Fibroblast of the aortic adventitia (primary cell): Measurements from ENCODE around the gene TACR2. TPM values are rescaled to one million over a fixed set of nuclear protein-coding genes. Genes with fewer than 3 reads are reported as not detected.

Source experiments
- DNase-seq: peaks from one replicate; pipeline ENCODE4 v3.0.0-alpha.2; 2010; ENCODE audit warnings: low read depth
- H3K4me3 ChIP-seq: 2 replicates; pipeline ENCODE4 v1.5.1; 2011; ENCODE audit warnings: low read depth, mild to moderate bottlenecking, control low read depth, low read length, moderate library complexity
- total RNA-seq: library from RNA; depleted of rRNA; stranded (reverse); fragments of >200 nt; gene quantifications from 2 replicates; pipeline ENCODE4 v1.2.3, GENCODE V29; 2012; ENCODE audit warnings: low replicate concordance
- TF ChIP-seq, protein P1 (sequence below): IDR thresholded peaks from 2 replicates; pipeline ENCODE4 v1.5.1; 2011; ENCODE audit warnings: mild to moderate bottlenecking, low read length, control low read depth, inconsistent platforms; ENCODE audit not compliant: insufficient read depth

TACR2 gene
- total RNA-seq, 1 donor, result 0.18 TPM

DNA sequence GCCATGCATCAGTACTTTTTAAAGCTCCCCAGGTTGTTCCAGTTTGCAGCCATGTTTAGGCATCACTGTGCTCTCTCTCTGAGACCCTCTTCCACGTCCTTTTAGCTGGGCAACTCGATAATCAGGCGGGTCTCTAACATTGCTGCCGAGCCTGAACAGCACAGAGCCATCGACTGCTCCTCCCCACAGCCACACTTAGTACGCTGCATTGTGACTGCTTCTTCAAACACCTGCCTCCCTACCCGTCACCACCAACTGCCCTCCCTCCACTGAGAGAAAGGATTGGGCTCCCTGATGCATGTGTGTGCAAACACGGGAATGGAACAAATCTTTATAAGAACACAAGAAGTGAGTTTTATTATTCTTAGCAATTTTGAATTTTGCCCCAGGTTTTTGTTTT is 11.4 kb upstream of the TACR2 start:
- DNase-seq, result no peak
- TF ChIP-seq, protein P1, sequence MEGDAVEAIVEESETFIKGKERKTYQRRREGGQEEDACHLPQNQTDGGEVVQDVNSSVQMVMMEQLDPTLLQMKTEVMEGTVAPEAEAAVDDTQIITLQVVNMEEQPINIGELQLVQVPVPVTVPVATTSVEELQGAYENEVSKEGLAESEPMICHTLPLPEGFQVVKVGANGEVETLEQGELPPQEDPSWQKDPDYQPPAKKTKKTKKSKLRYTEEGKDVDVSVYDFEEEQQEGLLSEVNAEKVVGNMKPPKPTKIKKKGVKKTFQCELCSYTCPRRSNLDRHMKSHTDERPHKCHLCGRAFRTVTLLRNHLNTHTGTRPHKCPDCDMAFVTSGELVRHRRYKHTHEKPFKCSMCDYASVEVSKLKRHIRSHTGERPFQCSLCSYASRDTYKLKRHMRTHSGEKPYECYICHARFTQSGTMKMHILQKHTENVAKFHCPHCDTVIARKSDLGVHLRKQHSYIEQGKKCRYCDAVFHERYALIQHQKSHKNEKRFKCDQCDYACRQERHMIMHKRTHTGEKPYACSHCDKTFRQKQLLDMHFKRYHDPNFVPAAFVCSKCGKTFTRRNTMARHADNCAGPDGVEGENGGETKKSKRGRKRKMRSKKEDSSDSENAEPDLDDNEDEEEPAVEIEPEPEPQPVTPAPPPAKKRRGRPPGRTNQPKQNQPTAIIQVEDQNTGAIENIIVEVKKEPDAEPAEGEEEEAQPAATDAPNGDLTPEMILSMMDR, result no peak
- no peak overlapping the region for H3K4me3 ChIP-seq

DNA sequence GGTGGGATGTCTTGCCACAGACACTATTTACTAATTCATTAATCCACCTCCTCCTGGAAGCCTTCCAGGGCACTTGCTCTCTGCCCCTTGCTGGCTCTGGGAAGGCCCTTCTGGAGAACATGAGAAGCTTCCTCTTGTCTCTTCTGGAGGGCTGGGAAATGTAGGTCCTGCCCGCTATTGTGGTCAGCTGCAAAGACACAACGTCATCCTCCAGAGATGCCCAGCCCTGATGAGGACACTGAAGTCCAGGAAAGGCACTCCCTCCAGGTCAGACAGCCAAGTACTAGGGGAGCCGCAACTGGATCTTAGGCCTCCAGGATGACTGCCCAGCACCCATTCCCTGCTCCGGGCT is 9.6 kb upstream of the TACR2 start:
- TF ChIP-seq, protein P1, result no peak
- DNase-seq, result no peak
- no peak overlapping the region for H3K4me3 ChIP-seq

DNA sequence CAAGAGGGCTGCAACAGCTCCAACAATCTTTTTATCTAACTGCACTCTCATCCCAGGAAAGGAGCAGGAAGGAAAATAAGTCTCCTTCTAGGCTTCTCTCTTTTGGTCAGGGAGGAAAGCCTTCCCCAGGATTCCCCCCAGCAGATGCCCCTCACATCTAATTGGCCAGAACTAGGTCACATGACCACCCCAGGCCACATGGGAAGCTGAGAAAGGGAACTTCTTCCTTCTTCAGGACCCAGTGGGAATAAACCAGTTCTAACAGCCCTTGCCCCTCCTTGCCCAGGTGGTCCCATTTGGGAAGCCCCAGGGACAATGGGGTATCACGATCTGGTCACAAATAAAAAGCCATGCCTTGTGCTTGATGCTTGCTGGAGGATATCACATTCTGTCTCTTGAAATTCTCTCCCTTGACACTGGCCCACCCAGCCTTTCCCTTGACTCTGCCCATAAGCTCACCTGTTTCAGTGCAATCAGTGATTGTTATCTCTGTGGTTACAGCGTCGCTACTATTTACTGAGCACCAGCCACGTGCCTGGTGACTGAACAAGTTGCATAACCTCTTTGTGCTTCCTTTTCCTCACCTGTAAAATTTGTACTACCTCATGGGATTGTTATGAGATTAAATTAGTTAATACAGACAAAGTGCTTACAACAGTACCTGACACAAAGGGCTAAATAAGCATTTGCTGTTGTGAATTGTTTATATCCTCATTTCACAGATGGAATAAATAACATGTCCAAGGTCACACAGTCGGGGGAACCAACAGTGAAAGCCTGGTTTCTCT is 9.0 kb upstream of the TACR2 start:
- H3K4me3 ChIP-seq, result no peak overlapping the region
- TF ChIP-seq, protein P1, result no peak
- DNase-seq, result no peak

DNA sequence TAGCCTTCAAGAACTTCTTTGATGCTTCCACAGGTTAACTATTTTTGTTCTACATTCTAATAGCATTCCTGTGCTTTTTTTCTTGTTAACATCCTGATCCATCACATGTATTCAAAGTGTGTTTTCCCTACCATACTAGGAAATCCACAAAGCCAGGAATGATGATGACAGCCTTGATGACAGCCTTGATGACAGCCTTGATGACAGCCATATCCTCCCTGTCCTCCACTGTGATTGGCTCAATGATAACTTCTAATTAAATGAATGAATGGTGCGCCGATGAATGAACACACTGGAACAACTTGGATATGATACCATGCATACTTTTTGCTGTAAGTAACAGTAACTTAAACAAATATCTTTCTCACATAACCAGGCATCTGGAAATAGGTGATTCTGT is 8.3 kb upstream of the TACR2 start:
- TF ChIP-seq, protein P1, result no peak
- no peak overlapping the region for H3K4me3 ChIP-seq
- DNase-seq, result no peak

DNA sequence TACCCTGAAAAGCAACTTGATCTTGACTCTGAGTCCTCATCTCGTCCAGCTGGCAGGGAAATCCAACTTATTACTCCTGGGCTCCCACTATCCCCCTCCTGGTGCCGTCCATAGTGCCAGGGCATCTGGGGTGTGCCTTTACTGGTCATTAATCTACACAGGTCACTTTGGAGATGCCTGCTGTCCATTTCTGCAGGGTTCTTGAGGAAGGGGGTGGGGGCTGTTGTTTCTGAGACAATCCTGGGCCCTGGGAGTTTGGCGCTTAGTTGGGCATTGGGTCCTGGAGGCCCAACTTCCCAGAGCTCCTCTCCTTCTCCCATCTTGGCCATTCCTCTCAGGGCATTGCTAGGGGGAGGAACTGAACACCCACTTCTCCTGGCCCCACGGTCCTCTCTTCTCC is 6.0 kb upstream of the TACR2 start:
- TF ChIP-seq, protein P1, result no peak
- no peak for DNase-seq
- H3K4me3 ChIP-seq, result no peak overlapping the region

DNA sequence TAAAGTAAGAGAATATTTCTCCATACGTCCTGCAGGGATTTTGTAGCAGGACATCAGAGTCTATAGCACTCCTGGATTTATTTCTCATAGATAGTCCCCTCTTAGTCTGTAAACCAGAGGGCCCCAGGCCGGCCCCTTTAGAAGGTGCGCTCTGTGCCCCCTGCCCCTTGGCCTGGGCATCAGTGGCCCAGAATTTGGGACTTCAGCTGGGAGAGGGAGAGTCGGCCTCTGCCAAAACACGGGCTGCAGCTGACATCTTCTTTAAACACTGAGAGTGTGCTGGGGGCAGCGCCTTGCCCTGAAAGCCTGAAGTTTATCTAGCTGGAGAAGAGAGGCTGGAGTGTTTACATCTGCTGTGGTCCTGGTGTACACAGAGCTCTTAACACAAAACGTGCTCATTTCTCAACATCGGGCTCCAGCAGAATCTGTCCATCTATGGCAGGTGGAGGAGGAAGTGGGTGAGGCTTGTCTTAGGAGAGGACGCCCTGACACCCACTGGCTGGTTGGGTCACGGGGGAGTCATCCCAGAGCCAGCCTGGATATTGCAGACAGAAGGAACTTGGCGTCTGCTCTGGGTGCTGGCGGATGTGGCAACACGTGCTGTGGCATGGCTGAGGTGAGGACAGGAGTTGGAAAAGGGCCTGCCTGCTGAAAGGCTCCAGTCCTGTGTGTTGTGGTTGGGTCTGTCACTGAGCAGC is 5.0 kb upstream of the TACR2 start:
- DNase-seq, result no peak
- no peak overlapping the region for H3K4me3 ChIP-seq
- TF ChIP-seq, protein P1, result no peak

DNA sequence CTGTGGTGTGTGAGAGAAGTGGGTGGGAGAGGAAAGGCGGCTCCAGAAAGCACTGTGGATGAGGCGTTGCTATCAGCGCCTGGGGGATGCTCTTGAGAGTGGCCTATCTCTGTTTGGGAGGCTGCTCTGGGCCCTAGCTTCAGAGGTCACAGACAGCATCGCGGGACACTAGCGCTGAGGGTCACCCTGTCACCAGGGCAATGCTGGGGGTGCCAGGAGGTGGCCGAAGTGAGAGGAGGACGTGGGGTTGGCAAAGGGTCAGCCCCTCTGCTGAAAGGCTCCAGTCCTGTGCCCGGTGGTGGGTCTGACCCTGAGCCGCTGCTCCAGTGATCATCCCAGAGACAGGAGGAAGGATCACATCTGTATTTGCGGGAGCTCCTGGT is 3.0 kb upstream of the TACR2 start:
- TF ChIP-seq, protein P1, result no peak
- H3K4me3 ChIP-seq, result no peak overlapping the region
- DNase-seq, result no peak
